Inferior parietal cortex (tissue), 1 donor: ENCODE measurements around the gene MAPRE3.

Source experiments
- DNase-seq: peaks from one replicate; pipeline ENCODE4 v3.0.0-alpha.2; 2016; ENCODE audit errors: extremely low spot score

The MAPRE3 gene

GRCh38 chr2:27014771-27015433, 44.5 kb downstream of the MAPRE3 start:
- DNase-seq = no peak

DNA sequence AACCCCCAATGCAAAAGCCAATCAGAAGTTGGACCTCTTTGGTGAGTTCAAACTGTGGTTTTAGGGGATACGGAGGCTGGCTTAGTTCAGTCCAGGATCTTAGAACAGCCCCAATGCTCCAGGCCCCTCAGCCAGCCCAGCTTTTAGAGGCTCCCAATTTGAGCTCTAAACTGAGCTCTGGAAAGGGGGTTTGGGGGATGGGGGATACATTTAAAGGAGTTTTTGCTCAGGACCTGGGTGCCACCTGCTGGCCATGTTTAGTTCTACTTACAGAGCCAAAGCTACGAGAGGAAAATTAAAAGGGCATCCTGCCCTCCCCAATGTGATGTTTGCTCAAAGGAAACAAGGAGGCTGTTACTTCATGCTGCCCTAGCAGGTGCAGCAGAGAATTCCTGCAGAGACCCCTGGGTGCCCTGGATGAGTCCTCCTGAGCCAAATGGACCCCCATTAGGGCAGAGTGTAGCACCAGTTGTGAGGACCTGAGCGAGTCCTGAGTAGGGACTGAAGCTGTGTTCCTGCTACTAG, 46.4 kb downstream of the MAPRE3 start:
- peak; percentile 67 for DNase-seq

GRCh38 chr2:27018142-27018541, 47.7 kb downstream of the MAPRE3 start:
- DNase-seq = no peak

DNA sequence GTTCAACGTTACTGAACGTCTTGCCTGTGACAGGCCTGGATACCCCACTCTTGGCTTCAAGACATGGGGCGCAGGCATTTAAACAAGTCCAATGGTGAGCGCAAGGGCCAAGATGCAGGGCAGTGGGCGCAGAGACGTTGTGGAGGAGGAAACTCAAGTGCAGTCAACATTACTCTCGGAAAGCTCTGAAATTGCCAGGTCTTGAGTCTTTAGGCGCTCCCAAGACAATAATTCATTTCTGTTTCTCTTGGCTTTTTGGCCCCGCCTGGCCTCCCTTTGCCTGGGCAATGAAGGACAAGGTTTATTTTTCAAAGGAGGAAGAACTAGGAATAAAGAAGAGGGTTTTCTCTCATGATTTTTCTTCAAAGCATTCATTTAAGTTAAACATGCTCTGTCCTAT, 49.0 kb downstream of the MAPRE3 start:
- DNase-seq = no peak

DNA sequence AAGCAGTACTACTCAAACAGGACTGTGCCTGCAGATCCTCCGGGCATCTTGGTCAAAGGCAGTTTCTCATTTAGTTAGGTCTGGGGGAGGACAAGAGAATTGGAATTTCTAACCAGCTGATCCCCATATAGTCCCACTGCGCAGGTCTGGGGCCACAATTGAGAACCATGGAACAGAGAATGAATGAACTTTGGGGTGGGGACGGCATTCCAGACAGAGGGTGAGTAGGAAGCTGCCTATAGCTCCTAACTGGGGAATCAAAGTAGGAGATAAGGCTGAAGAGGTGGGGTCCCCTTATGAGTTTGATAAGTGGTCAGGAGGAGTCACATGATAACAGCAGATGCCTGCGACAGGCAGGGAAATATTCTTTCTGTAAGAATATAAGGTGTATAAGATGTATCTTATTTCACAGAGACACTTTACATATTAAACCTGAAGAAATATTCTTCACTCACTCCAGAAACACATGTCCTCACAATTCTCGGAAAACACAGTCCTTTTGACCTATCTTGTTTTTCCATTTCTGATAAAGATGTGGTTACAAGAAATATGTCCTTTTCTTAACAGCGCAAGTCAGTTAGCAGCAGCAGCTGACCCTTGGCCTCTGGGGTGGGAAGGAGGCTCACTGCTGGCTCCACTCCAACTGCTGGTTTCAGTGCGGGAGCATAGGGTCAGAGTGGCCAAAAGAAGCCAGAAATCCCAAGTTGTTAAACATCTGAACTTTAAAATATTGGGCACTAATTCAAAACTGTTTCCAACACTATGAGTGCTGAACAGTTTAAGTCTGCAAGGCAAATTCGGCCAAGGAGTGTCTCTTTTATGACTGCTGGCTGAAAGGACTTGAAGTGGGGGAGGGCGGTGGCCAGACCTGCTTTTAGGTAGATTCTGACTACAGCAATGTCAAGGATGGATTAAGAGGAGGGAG, 49.8 kb downstream of the MAPRE3 start:
- DNase-seq = no peak

DNA sequence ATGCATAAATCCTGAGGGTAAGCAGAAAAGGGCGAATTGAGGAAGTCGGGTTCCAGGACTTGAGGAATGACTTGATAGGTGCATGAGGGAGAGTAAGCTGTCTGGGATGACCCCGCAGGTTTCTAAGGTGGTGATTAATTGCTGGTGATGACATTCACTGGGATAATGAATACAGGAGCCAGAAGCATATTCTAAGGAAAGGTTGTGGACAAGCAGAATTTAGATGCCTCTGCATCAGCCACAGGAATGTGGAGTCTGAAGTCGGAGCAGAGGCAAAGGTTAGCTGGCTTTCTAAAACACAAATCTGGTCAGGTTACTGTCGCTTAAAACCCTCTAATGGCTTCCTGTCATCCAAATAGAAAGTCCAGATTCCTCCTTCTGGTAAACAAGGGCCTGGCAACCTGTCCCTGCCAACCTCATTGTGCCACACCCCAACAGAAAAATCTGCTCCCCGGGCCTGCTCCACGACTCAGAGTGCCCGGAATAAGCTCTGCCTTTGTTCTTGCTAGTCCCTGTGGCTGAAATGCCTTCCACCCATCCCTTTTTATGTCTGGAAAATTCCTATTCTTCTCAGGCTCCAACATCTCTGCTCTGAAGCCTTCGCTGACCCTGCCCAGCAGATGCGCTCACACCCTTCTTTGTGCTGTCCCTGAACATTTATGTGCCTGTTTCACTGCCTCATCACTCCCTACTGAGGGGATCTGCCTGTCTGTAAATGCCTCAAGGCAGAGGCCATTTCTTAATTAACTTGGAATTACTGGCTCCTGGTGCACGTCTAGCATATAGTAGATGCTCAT, 51.0 kb downstream of the MAPRE3 start:
- DNase-seq = no peak

DNA sequence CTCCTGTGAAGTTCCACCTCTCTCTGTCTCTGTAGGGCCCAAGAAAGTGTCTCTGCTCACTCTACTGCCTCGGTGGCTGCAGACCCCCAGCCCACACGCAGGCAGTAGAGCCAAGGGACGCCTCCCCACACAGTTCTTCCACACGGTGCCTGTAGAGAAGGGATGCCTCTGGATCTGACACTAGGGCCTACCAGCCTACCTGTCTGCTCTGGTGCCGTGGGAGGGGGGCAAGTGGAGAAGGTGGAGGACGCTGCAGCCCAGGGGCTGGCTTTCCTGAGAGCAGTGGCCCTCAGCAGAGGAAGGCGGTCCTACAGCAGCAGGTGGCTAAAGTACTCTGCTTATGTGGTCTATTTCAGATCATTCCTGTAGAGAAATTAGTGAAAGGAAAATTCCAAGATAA, 53.3 kb downstream of the MAPRE3 start:
- no peak for DNase-seq

GRCh38 chr2:27024188-27024587, 53.8 kb downstream of the MAPRE3 start:
- DNase-seq = no peak

DNA sequence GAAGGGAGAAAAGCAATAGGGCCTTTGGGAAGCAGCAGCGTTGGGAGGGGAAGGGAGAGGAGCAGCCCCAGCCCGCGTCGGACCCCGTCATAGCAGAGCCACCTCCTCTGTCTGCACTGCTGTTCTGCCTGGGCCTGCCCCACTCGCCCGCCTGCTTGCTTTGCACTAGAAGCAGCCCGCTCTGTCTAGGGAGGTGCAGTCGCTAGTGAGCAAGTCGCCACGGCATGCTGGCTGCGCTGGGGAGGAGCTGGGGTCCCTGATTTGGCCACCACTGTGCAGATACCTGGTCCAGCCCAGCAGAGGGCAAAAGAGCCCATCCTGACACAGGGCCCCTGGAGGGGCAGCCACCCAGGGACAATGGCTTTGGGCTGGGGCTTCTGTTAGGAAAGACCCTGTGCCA, 54.4 kb downstream of the MAPRE3 start:
- DNase-seq = no peak

- DNase-seq = no peak
These were observed 54.9 kb downstream of the MAPRE3 start for GRCh38 chr2:27025281-27025800.

GRCh38 chr2:27025861-27026851, 55.7 kb downstream of the MAPRE3 start:
- DNase-seq = no peak

DNA sequence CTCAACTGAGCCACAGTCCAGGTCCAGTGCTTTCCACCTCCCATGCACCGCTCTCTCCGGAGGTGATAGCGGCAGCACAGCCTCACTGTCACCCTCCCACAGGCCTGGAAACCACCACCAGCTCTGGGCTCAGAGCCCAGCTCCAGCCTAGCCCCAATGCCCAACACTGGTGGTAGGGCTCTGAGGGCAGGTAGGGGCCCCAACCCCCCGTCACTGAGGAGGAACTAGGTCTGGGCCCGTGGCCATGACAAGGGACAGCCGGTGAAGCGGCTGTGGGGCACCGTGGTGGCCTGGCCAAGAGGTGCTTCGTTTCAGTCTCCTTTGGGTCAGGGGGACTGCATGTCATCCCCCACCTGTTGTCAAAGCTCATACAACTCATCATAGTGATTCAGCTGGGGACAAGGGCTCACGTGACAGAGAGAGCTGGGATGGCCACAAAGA, 56.8 kb downstream of the MAPRE3 start:
- DNase-seq = no peak

GRCh38 chr2:27029051-27029450, 58.6 kb downstream of the MAPRE3 start:
- no peak for DNase-seq

- DNase-seq = peak; percentile 84
These were observed 62.2 kb downstream of the MAPRE3 start, which contains the start of gene TMEM214 for GRCh38 chr2:27032495-27033252. Gene TMEM214, plus strand, starts transcription at chr2:27032965. Its CDS starts 51 bp downstream, at chr2:27033016.

- no peak for DNase-seq
These were observed 62.9 kb downstream of the MAPRE3 start for GRCh38 chr2:27033253-27033852.

DNA sequence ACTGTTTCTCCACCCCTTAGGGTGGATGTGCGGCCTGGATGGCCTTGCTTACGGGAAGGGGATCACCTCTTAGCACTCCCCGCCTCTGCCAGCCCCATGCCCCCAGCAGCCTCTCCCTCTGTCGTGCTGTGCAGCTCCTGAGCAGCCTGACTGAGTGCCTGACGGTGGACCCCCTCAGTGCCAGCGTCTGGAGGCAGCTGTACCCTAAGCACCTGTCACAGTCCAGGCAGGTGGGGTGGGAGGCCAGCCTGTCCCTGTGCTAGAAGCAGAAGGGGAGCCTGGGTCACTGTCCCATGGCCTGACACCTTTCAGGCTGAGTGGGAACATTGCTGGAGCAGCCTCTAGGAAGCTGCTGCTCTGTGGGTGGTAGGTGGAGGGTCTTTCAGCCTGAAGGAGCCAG, 67.6 kb downstream of the MAPRE3 start:
- DNase-seq = no peak

- DNase-seq = no peak
These were observed 68.3 kb downstream of the MAPRE3 start for GRCh38 chr2:27038631-27039339.

DNA sequence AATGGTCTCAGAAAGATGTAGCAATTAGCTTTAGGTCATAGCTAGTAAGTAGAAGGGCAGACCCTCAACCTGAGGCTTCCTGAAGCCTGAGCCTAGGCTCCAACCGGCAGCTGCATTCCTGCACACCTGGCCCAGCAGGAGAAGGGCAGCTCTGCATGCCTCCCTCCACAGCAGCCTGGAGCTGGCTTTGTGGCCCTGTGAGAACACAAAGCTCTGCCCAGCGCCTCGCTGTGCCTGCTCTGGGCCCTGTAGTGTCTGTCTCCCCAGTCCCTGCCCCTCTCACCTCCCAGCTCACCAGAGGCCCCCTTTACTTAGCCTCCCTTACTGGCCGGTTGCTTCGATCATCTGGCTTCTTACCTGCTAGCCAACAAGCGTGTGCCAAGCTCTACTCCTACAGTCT, 69.0 kb downstream of the MAPRE3 start:
- DNase-seq = no peak

DNA sequence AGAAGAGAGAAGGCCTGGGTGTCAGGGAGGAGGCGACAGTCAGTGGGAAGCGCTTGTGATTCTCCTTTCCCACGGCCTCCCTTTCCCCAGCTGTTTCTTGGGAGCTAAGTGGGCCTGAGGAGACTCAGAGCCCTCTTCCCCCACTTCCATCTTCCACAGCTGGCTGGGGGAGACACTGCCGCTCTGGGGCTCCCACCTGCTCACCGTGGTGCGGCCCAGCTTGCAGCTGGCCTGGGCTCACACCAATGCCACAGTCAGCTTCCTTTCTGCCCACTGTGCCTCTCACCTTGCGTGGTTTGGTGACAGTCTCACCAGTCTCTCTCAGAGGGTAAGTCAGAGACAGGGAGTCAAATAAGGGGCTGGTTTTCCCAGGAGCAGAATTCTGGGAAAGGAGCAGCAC, 69.4 kb downstream of the MAPRE3 start:
- no peak for DNase-seq
